H9 (cell line): Measurements from ENCODE around the gene BBS10. TPM values are rescaled to one million over a fixed set of nuclear protein-coding genes. Genes with fewer than 3 reads are reported as not detected.

ENCODE experiments used
- DNase-seq: peaks from one replicate; pipeline ENCODE4 v3.0.0-alpha.2; 2017
- H2AFZ ChIP-seq: one replicate; pipeline ENCODE4 v1.6.1; 2013; ENCODE audit warnings: mild to moderate bottlenecking, low read length, control low read depth, moderate library complexity
- H2AK5ac ChIP-seq: 2 replicates; pipeline ENCODE4 v1.6.1; 2013; ENCODE audit warnings: low read length, control low read depth, mixed read lengths; ENCODE audit not compliant: insufficient read length
- H2BK120ac ChIP-seq: one replicate; pipeline ENCODE4 v1.6.1; 2013; ENCODE audit warnings: low read depth, mild to moderate bottlenecking, low read length, control low read depth, inconsistent platforms; ENCODE audit not compliant: poor library complexity, severe bottlenecking
- H2BK12ac ChIP-seq: 2 replicates; pipeline ENCODE4 v1.6.1; 2013; ENCODE audit warnings: low read length, control low read depth, mixed read lengths, low read depth; ENCODE audit not compliant: insufficient read length
- H2BK15ac ChIP-seq: 2 replicates; pipeline ENCODE4 v1.6.1; 2013; ENCODE audit warnings: low read depth, low read length, control low read depth
- H2BK20ac ChIP-seq: one replicate; pipeline ENCODE4 v1.6.1; 2013; ENCODE audit warnings: low read depth, mild to moderate bottlenecking, low read length, control low read depth, inconsistent platforms; ENCODE audit not compliant: poor library complexity, severe bottlenecking
- H2BK5ac ChIP-seq: 2 replicates; pipeline ENCODE4 v1.6.1; 2013; ENCODE audit warnings: low read length, control low read depth, mixed read lengths; ENCODE audit not compliant: insufficient read length
- H3K14ac ChIP-seq: 2 replicates; pipeline ENCODE4 v1.6.1; 2013; ENCODE audit warnings: low read length, control low read depth; ENCODE audit not compliant: insufficient read depth
- H3K18ac ChIP-seq: 2 replicates; pipeline ENCODE4 v1.6.1; 2013; ENCODE audit warnings: low read depth, mild to moderate bottlenecking, mixed read lengths, low read length, control low read depth; ENCODE audit not compliant: insufficient read length
- H3K23ac ChIP-seq: 2 replicates; pipeline ENCODE4 v1.6.1; 2013; ENCODE audit warnings: low read length, control low read depth, mixed read lengths, low read depth; ENCODE audit not compliant: insufficient read length
- H3K23me2 ChIP-seq: 2 replicates; pipeline ENCODE4 v1.6.1; 2013; ENCODE audit warnings: low read depth, mild to moderate bottlenecking, mixed read lengths, low read length, control low read depth; ENCODE audit not compliant: insufficient read length, poor library complexity, severe bottlenecking
- H3K27ac ChIP-seq: 2 replicates; pipeline ENCODE4 v1.5.1; 2013; ENCODE audit warnings: low read length, control low read depth, mixed read lengths, low read depth; ENCODE audit not compliant: insufficient read length
- H3K27me3 ChIP-seq: 2 replicates; pipeline ENCODE4 v1.6.1; 2013; ENCODE audit warnings: low read length, control low read depth, inconsistent platforms; ENCODE audit not compliant: insufficient read depth
- H3K4ac ChIP-seq: 2 replicates; pipeline ENCODE4 v1.6.1; 2013; ENCODE audit warnings: low read depth, mild to moderate bottlenecking, control low read depth, inconsistent platforms, low read length, moderate library complexity
- H3K4me1 ChIP-seq: 2 replicates; pipeline ENCODE4 v1.6.1; 2013; ENCODE audit warnings: low read length, control low read depth, inconsistent platforms; ENCODE audit not compliant: insufficient read depth
- H3K4me2 ChIP-seq: 2 replicates; pipeline ENCODE4 v1.6.1; 2013; ENCODE audit warnings: low read length, control low read depth, mixed read lengths; ENCODE audit not compliant: insufficient read length, insufficient read depth
- H3K56ac ChIP-seq: 2 replicates; pipeline ENCODE4 v1.6.1; 2013; ENCODE audit warnings: low read depth, mild to moderate bottlenecking, mixed read lengths, low read length, control low read depth; ENCODE audit not compliant: insufficient read length
- H3K79me1 ChIP-seq: 2 replicates; pipeline ENCODE4 v1.6.1; 2013; ENCODE audit warnings: low read depth, mild to moderate bottlenecking, moderate library complexity, low read length, control low read depth, inconsistent platforms; ENCODE audit not compliant: insufficient read depth, poor library complexity, severe bottlenecking
- H3K79me2 ChIP-seq: 2 replicates; pipeline ENCODE4 v1.6.1; 2013; ENCODE audit warnings: low read length, control low read depth, inconsistent platforms; ENCODE audit not compliant: insufficient read depth
- H3K9ac ChIP-seq: 2 replicates; pipeline ENCODE4 v1.6.1; 2013; ENCODE audit warnings: low read length, control low read depth, mixed read lengths; ENCODE audit not compliant: insufficient read length; ENCODE audit errors: extremely low read depth
- H3K9me3 ChIP-seq: one replicate; pipeline ENCODE4 v1.6.1; 2013; ENCODE audit warnings: low read depth, low read length, inconsistent platforms; ENCODE audit not compliant: control insufficient read depth
- H3T11ph ChIP-seq: one replicate; pipeline ENCODE4 v1.6.1; 2013; ENCODE audit warnings: mild to moderate bottlenecking, low read length, control low read depth, inconsistent platforms
- H4K20me1 ChIP-seq: one replicate; pipeline ENCODE4 v1.6.1; 2013; ENCODE audit not compliant: control insufficient read depth, insufficient read length, insufficient read depth
- H4K5ac ChIP-seq: 2 replicates; pipeline ENCODE4 v1.6.1; 2013; ENCODE audit warnings: low read depth, mild to moderate bottlenecking, mixed read lengths, low read length, control low read depth; ENCODE audit not compliant: insufficient read length
- H4K8ac ChIP-seq: replicated peaks from 2 replicates; pipeline ENCODE4 v1.6.1; 2013; ENCODE audit warnings: low read length, control low read depth, mixed read lengths, low read depth; ENCODE audit not compliant: insufficient read length
- H4K91ac ChIP-seq: 2 replicates; pipeline ENCODE4 v1.6.1; 2013; ENCODE audit warnings: low read depth, mild to moderate bottlenecking, moderate library complexity, mixed read lengths, low read length, control low read depth; ENCODE audit not compliant: insufficient read length
- H3K27ac Mint-ChIP-seq, 3 experiments: 2 replicates in 2 of 3; 3 replicates in 1 of 3; pipeline ENCODE4 v1.8.0; 2020 to 2021; ENCODE audit warnings: mixed read lengths in 3 of 3, mild to moderate bottlenecking in 1 of 3, moderate library complexity in 1 of 3
- H3K27me3 Mint-ChIP-seq: 2 replicates; pipeline ENCODE4 v1.8.0; 2021; ENCODE audit warnings: low read depth, mild to moderate bottlenecking, moderate library complexity, mixed read lengths
- H3K36me3 Mint-ChIP-seq, 3 experiments: 2 replicates in 2 of 3; 3 replicates in 1 of 3; pipeline ENCODE4 v1.8.0; 2020 to 2021; ENCODE audit warnings: low read depth in 3 of 3, mixed read lengths in 3 of 3; ENCODE audit not compliant: insufficient read depth in 1 of 3
- H3K4me1 Mint-ChIP-seq, 2 experiments: 2 replicates each; pipeline ENCODE4 v1.8.0; 2020; ENCODE audit warnings: mixed read lengths in 2 of 2
- H3K4me3 Mint-ChIP-seq, 2 experiments: 2 replicates in 1 of 2; 3 replicates in 1 of 2; pipeline ENCODE4 v1.8.0; 2020 to 2021; ENCODE audit warnings: mild to moderate bottlenecking in 2 of 2, mixed read lengths in 2 of 2, moderate library complexity in 1 of 2
- H3K9me3 Mint-ChIP-seq, 2 experiments: 2 replicates in 1 of 2; 3 replicates in 1 of 2; pipeline ENCODE4 v1.8.0; 2020; ENCODE audit warnings: mild to moderate bottlenecking in 2 of 2, mixed read lengths in 2 of 2, moderate library complexity in 1 of 2
- CTCF ChIP-seq: fragments of 200-600 bp; sonication (generic); conservative IDR thresholded peaks from 3 replicates; pipeline ENCODE4 v1.8.0; 2021; ENCODE audit warnings: antibody characterized with exemption, mild to moderate bottlenecking
- WGBS: extraction: QIAGEN DNeasy Blood & Tissue Kit; methylation state at CpG from one replicate; pipeline ENCODE4 v1.1.7; 2013; ENCODE audit warnings: missing lambda C conversion rate, low lambda C conversion rate, mixed read lengths; ENCODE audit not compliant: insufficient read length; ENCODE audit errors: extremely low coverage; 5-methylcytosine and 5-hydroxymethylcytosine counted together
- total RNA-seq: library from RNA; stranded (reverse); gene quantifications from 2 replicates; pipeline ENCODE4 v1.2.1, GENCODE V29; 2021

BBS10 gene
- total RNA-seq, 1 experiment from 2014 or later = 6.6 TPM

DNA sequence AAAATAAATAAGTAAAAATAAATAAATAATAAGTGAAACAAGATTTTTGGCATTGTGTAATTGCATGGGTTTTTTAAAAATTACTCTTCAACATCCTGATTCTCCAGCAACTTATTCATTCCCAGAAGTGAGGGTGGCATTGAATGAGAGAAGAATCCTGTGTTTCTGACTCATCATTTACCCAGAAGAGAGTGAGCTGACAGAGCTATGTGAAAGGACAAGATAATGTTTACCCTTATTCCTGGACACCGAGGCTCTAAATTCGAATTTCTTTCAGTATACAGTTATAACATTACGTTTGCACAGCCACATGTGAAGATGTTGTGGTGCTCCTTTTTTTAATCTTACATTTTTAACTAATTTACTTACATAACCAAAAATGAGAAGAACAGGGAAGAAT lies 36.4 kb downstream of the BBS10 start:
- Histone ChIP-seq H3K9me3 (no peaks in the 10 kb centered on the region), H3K14ac (no peak overlapping the region), H3K4me2 (no peak overlapping the region), H2BK120ac (no peak overlapping the region), H2AFZ (no peak overlapping the region), H3K79me2 (no peaks in the 10 kb centered on the region), H4K91ac (no peak overlapping the region), H3K27ac (no peak overlapping the region), H3K4ac (no peak overlapping the region), H3K23me2 (no peaks in the 10 kb centered on the region), H4K20me1 (no peaks in the 10 kb centered on the region), H3K56ac (no peak overlapping the region), H3T11ph (no peak overlapping the region), H3K27me3 (no peaks in the 10 kb centered on the region), H2BK5ac (no peak overlapping the region), H4K5ac (no peak overlapping the region), H2BK15ac (no peak overlapping the region), H3K23ac (no peak overlapping the region), H2BK20ac (no peak overlapping the region), H2BK12ac (no peak overlapping the region), H3K4me1 (0 out of 2 replicates have a peak, but pooled peaks cover 2% of the 10 kb centered on the region), H4K8ac (no peak overlapping the region), H2AK5ac (no peak overlapping the region), H3K18ac (no peak overlapping the region), H3K9ac (no peak overlapping the region), H3K79me1 (no peaks in the 10 kb centered on the region)
- Mint-ChIP-seq H3K36me3 (no peaks in the 10 kb centered on the region), H3K27ac (peak overlapping the region in 1 of 3 experiments; percentile 49; a peak in 1 of 7 replicates), H3K4me1 (peaks cover 15 to 16% of the 10 kb centered on the region in 2 experiments), H3K27me3 (no peaks in the 10 kb centered on the region), H3K9me3 (no peaks in the 10 kb centered on the region), H3K4me3 (no peak overlapping the region)
- no peak for TF ChIP-seq CTCF
- no CpG with 5 or more reads among the region's 3 CpGs for WGBS
- no peak for DNase-seq
